K562 (cell line): ENCODE results near the gene AK2. TPM values are rescaled to one million over a fixed set of nuclear protein-coding genes. Genes with fewer than 3 reads are reported as not detected.

Experiments used
- ARID3A ChIP-seq: IDR thresholded peaks from 2 replicates; pipeline ENCODE4 v1.6.1; 2012; ENCODE audit warnings: low read depth, low read length, improper control_type of control experiment, borderline replicate concordance
- EP400 ChIP-seq: fragments of 450-650 bp; IDR thresholded peaks from 2 replicates; pipeline ENCODE4 v1.6.1; 2017; ENCODE audit warnings: antibody characterized with exemption, mild to moderate bottlenecking, moderate library complexity
- HOXB6 ChIP-seq: fragments of 250-450 bp; sonication (Bioruptor Pico); IDR thresholded peaks from 2 replicates; pipeline ENCODE4 v1.5.1; 2022; ENCODE audit warnings: mild to moderate bottlenecking, borderline replicate concordance
- MLLT1 ChIP-seq, 2 experiments: fragments of 450-650 bp; IDR thresholded peaks; 2 replicates each; pipeline ENCODE4 v1.6.1; 2016
- POLR2G ChIP-seq: fragments of 200-400 bp; formaldehyde crosslinking; IDR thresholded peaks from 2 replicates; pipeline ENCODE4 v1.6.1; 2017; ENCODE audit warnings: low read depth, mild to moderate bottlenecking, antibody characterized with exemption, low read length, moderate library complexity
- SAP30 ChIP-seq: fragments of 200-600 bp; sonication (generic); IDR thresholded peaks from 2 replicates; pipeline ENCODE4 v1.6.1; 2012; ENCODE audit warnings: borderline replicate concordance, low read depth, mild to moderate bottlenecking, moderate library complexity, low read length, control low read depth, inconsistent platforms; ENCODE audit not compliant: insufficient read depth, poor library complexity, severe bottlenecking
- STAG1 ChIP-seq: sonication (generic); formaldehyde crosslinking; IDR thresholded peaks from 2 replicates; pipeline ENCODE4 v1.5.0; 2020; ENCODE audit warnings: missing genetic modification reagents, borderline replicate concordance
- ZNF589 ChIP-seq: fragments of 200-800 bp; sonication (Bioruptor generic); IDR thresholded peaks from 2 replicates; pipeline ENCODE4 v1.6.1; 2016; ENCODE audit warnings: low read depth, missing genetic modification characterization, missing compliant biosample characterization
- ZZZ3 ChIP-seq: fragments of 450-650 bp; IDR thresholded peaks from 2 replicates; pipeline ENCODE4 v1.6.1; 2016; ENCODE audit warnings: antibody characterized with exemption, mild to moderate bottlenecking, moderate library complexity
- polyA plus RNA-seq, 8 experiments: library from polyadenylated mRNA; depleted of rRNA in 4 of 8; stranded (reverse) in 5 of 8; unstranded in 3 of 8; fragments of >200 nt; fragmentation: Nextera tagmentation in 2 of 8; fragmentation: Illumina TruSeq in 1 of 8; extraction: Ambion mirVana in 2 of 8; extraction: Trizol in 1 of 8; gene quantifications; 2 replicates each; pipeline versions ENCODE4 v1.2.1 to v1.2.3, GENCODE V29; 2011 to 2014; ENCODE audit warnings: inconsistent platforms in 1 of 8, missing spikeins in 1 of 8
- total RNA-seq, 7 experiments: library from RNA; depleted of rRNA in 6 of 7; stranded (reverse); fragments of >200 nt in 6 of 7; fragmentation: Illumina TruSeq in 2 of 7; extraction: Trizol in 2 of 7; gene quantifications; 2 replicates each; pipeline versions ENCODE4 v1.2.1 to v1.2.3, GENCODE V29; 2011 to 2021; ENCODE audit warnings: low replicate concordance in 1 of 7
- TF ChIP-seq, protein P1 (sequence below): sonication (generic); formaldehyde crosslinking; IDR thresholded peaks from 2 replicates; pipeline ENCODE4 v1.8.0; 2023; ENCODE audit warnings: mild to moderate bottlenecking, missing genetic modification reagents

AK2 gene
- total and polyA plus RNA-seq, 9 of the 15 experiments (the other 6 are each of a cell fraction or from before 2014, with no cell fraction given), result 105 to 1,050 (median 509) TPM

DNA sequence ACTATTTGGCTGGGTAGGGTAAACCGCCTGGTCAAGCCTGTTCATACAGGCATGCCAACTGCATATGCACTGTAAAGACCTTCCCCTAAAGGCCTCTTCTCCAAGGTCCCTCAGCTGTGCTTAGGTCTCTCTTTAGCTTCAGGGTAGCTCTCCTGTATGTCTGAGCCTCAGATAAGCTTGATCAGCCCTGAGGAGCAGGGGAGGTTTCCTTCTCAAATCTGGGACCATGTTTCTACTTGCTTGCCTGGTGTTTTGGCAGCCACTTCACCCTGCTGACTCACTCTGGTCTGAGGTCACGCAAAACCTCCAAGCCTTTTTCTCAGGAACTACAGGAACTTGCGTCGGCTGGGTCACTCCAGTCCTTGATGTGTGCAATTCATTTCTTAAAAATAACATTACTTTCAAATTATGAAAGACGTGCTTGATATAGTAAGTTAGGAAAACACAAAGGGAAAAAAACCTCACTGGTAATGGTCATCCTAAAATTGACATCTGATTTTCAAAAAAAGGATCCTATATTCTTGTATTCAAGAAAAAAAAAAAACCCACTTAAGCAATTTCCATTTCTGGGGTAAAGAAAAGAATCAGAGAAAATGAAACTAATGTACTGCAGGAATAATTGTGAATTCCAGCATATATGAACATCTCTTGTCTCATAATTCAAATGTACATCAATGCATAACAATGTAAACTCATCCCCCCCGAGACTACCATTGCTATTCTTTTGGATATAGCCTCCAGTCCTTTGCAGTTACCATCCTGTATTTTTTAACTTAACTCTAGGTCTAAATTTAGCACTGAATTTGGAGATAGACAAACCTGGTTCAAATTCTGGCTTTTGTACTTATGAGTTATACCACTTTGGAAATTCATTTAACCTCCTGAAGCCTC, 47.3 kb downstream of the AK2 start (continued):
- TF ChIP-seq, protein P1, sequence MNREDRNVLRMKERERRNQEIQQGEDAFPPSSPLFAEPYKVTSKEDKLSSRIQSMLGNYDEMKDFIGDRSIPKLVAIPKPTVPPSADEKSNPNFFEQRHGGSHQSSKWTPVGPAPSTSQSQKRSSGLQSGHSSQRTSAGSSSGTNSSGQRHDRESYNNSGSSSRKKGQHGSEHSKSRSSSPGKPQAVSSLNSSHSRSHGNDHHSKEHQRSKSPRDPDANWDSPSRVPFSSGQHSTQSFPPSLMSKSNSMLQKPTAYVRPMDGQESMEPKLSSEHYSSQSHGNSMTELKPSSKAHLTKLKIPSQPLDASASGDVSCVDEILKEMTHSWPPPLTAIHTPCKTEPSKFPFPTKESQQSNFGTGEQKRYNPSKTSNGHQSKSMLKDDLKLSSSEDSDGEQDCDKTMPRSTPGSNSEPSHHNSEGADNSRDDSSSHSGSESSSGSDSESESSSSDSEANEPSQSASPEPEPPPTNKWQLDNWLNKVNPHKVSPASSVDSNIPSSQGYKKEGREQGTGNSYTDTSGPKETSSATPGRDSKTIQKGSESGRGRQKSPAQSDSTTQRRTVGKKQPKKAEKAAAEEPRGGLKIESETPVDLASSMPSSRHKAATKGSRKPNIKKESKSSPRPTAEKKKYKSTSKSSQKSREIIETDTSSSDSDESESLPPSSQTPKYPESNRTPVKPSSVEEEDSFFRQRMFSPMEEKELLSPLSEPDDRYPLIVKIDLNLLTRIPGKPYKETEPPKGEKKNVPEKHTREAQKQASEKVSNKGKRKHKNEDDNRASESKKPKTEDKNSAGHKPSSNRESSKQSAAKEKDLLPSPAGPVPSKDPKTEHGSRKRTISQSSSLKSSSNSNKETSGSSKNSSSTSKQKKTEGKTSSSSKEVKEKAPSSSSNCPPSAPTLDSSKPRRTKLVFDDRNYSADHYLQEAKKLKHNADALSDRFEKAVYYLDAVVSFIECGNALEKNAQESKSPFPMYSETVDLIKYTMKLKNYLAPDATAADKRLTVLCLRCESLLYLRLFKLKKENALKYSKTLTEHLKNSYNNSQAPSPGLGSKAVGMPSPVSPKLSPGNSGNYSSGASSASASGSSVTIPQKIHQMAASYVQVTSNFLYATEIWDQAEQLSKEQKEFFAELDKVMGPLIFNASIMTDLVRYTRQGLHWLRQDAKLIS (CRISPR knock-in tag), result no peak
- TF ChIP-seq SAP30 (no peak), MLLT1 (IDR thresholded peaks at IDR 0.05) (peak in 1 of 2 experiments; percentile 80; a peak in 2 of 4 replicates), ZNF589 (CRISPR knock-in tag) (no peak; the same call in 1 of the 2 replicates), ZZZ3 (no peak), POLR2G (no peak), EP400 (0 out of 2 replicates have a peak, but pooled peaks have one; percentile 40), ARID3A (no peak), STAG1 (CRISPR knock-in tag) (no peak), HOXB6 (CRISPR knock-in tag) (no peak)
- TF ChIP-seq, all 486 proteins: peak for 88
